ENCODE data around the gene ADCY4.

ADCY4 gene

GRCh38 chr14:24366413-24366720 lies 31.5 kb upstream of the ADCY4 start (continued):
- no peak for TF ChIP-seq TSHZ2 (CRISPR knock-in tag; IDR thresholded peaks at IDR 0.05)
- no peak for TF ChIP-seq ZNF70 (CRISPR knock-in tag; IDR thresholded peaks at IDR 0.05)

- TF ChIP-seq ZFP3 (CRISPR knock-in tag; IDR thresholded peaks at IDR 0.05) (peak; percentile 46; the same call in 1 of the 2 replicates), ZNF565 (CRISPR knock-in tag; conservative IDR thresholded peaks at IDR 0.05; ENCODE audit: low read depth) (no peak)
These were observed 30.9 kb upstream of the ADCY4 start for GRCh38 chr14:24365600-24366412.

GRCh38 chr14:24364841-24365240 lies 30.0 kb upstream of the ADCY4 start:
- TF ChIP-seq ISL1 (CRISPR knock-in tag; IDR thresholded peaks at IDR 0.05) (no peak), GLIS3 (CRISPR knock-in tag; IDR thresholded peaks at IDR 0.05) (no peak), ARNTL (CRISPR knock-in tag; IDR thresholded peaks at IDR 0.05; ENCODE audit: borderline replicate concordance, low read depth) (no peak), SNAI2 (CRISPR knock-in tag; IDR thresholded peaks at IDR 0.05) (no peak), TOX (CRISPR knock-in tag; IDR thresholded peaks at IDR 0.05; ENCODE audit: borderline replicate concordance) (no peak), PATZ1 (CRISPR knock-in tag; IDR thresholded peaks at IDR 0.05; ENCODE audit: borderline replicate concordance) (no peak), RARB (CRISPR knock-in tag; IDR thresholded peaks at IDR 0.05) (no peak), ZNF565 (CRISPR knock-in tag; conservative IDR thresholded peaks at IDR 0.05; ENCODE audit: low read depth) (no peak), ZC3H10 (CRISPR knock-in tag; IDR thresholded peaks at IDR 0.05) (no peak), ZFP30 (CRISPR knock-in tag; IDR thresholded peaks at IDR 0.05) (no peak), ZNF70 (CRISPR knock-in tag; IDR thresholded peaks at IDR 0.05) (no peak), CREB5 (CRISPR knock-in tag; IDR thresholded peaks at IDR 0.05; ENCODE audit: low read depth) (no peak), POU6F1 (CRISPR knock-in tag; IDR thresholded peaks at IDR 0.05; ENCODE audit: borderline replicate concordance, low read depth) (no peak), PPARA (CRISPR knock-in tag; IDR thresholded peaks at IDR 0.05; ENCODE audit: borderline replicate concordance) (no peak), BACH2 (CRISPR knock-in tag; IDR thresholded peaks at IDR 0.05; ENCODE audit: borderline replicate concordance) (no peak), CSRNP3 (CRISPR knock-in tag; IDR thresholded peaks at IDR 0.05) (no peak), CSDC2 (CRISPR knock-in tag; IDR thresholded peaks at IDR 0.05) (no peak)

More at GRCh38 chr14:24365600-24366412, 30.9 kb upstream of the ADCY4 start:
- peak; percentile 60 for ATAC-seq

GRCh38 chr14:24363401-24363800 lies 28.5 kb upstream of the ADCY4 start:
- TF ChIP-seq ZNF8 (CRISPR knock-in tag; IDR thresholded peaks at IDR 0.05) (no peak), RARB (CRISPR knock-in tag; IDR thresholded peaks at IDR 0.05) (no peak), OSR1 (CRISPR knock-in tag; IDR thresholded peaks at IDR 0.05) (no peak), CSDC2 (CRISPR knock-in tag; IDR thresholded peaks at IDR 0.05) (no peak), CREB5 (CRISPR knock-in tag; IDR thresholded peaks at IDR 0.05; ENCODE audit: low read depth) (no peak), SNAI2 (CRISPR knock-in tag; IDR thresholded peaks at IDR 0.05) (no peak), BACH2 (CRISPR knock-in tag; IDR thresholded peaks at IDR 0.05; ENCODE audit: borderline replicate concordance) (no peak), TOX (CRISPR knock-in tag; IDR thresholded peaks at IDR 0.05; ENCODE audit: borderline replicate concordance) (no peak), PPARA (CRISPR knock-in tag; IDR thresholded peaks at IDR 0.05; ENCODE audit: borderline replicate concordance) (no peak), ZC3H10 (CRISPR knock-in tag; IDR thresholded peaks at IDR 0.05) (no peak)
- ATAC-seq: no peak

More at GRCh38 chr14:24364841-24365240, 30.0 kb upstream of the ADCY4 start:
- ATAC-seq: no peak

Measured in SK-N-SH treated with all-trans-retinoic acid at 6 μM for 48 hours (cell line).